Measurements from ENCODE around the gene FBH1. TPM values are rescaled to one million over a fixed set of nuclear protein-coding genes. Genes with fewer than 3 reads are reported as not detected.

The FBH1 gene
- 37.1 to 40.9 TPM (median 40.3 TPM) in 5 replicates for total RNA-seq (2022; extraction: Qiagen RNA extraction)

GRCh38 chr10:5889624-5890451 lies at the start of gene FBH1, which contains the start of gene ANKRD16:
TSS of gene FBH1 (plus strand) at chr10:5890243. CDS start at chr10:5890346, 103 bp downstream.
TSS of gene ANKRD16 (minus strand) at chr10:5889893. CDS start at chr10:5889354, 539 bp downstream.

GRCh38 chr10:5977471-5978229 lies 87.6 kb downstream of the FBH1 start, which contains the start of gene IL15RA:
TSS of gene IL15RA (minus strand) at chr10:5977543. CDS start at chr10:5977492, 51 bp downstream.

Other genes with a start within 250 kb of the FBH1 start
- gene ASB13, start 223.6 kb upstream of the FBH1 start, total RNA-seq (2022; extraction: Qiagen RNA extraction): 19.3 to 25.7 TPM (median 23.5 TPM) in 5 replicates
- 24.8 to 38.5 TPM (median 32.5 TPM) in 5 replicates for gene TASOR2, start 205.4 kb upstream of the FBH1 start, total RNA-seq (2022; extraction: Qiagen RNA extraction)
- gene GDI2, start 76.8 kb upstream of the FBH1 start, total RNA-seq (2022; extraction: Qiagen RNA extraction): 200 to 275 TPM (median 207 TPM) in 5 replicates
- gene ANKRD16, start 350 bp upstream of the FBH1 start, total RNA-seq (2022; extraction: Qiagen RNA extraction): 9.2 to 11.8 TPM (median 11.1 TPM) in 5 replicates
- 2.4 to 3.7 TPM (median 2.7 TPM) in 5 replicates for gene IL15RA, start 87.3 kb downstream of the FBH1 start, total RNA-seq (2022; extraction: Qiagen RNA extraction)
- gene IL2RA, start 172.1 kb downstream of the FBH1 start, total RNA-seq (2022; extraction: Qiagen RNA extraction): not detected in 5 replicates
- gene RBM17, start 198.8 kb downstream of the FBH1 start, total RNA-seq (2022; extraction: Qiagen RNA extraction): 106 to 121 TPM (median 116 TPM) in 5 replicates

Measured in A549 treated with Mapracorat at 1 μM for 4 hours (cell line).